ENCODE results near the gene KIAA0825. TPM values are rescaled to one million over a fixed set of nuclear protein-coding genes. Genes with fewer than 3 reads are reported as not detected.

KIAA0825 gene
- total RNA-seq, 1 experiment from 2014 or later, result 1.3 TPM

GRCh38 chr5:94558028-94558427, 60.4 kb downstream of the KIAA0825 start:
- POLR2A ChIA-PET, result no interaction called here
- DNase-seq (ENCODE audit: low spot score) (no peak), ATAC-seq (no peak)
- Mint-ChIP-seq H3K9me3 (peaks cover 21% of the 10 kb centered on the region), H3K4me3 (no peak overlapping the region), H3K27ac (no peak overlapping the region), H3K4me1 (peaks cover 20% of the 10 kb centered on the region), H3K27me3 (ENCODE audit: low read depth) (no peaks in the 10 kb centered on the region), H3K36me3 (peaks cover 3% of the 10 kb centered on the region)
- TF ChIP-seq FOXP1 (CRISPR knock-in tag; IDR thresholded peaks at IDR 0.05; ENCODE audit: borderline replicate concordance) (no peak), NFATC4 (CRISPR knock-in tag; IDR thresholded peaks at IDR 0.05) (no peak), ZNF425 (CRISPR knock-in tag; conservative IDR thresholded peaks at IDR 0.05) (no peak), ZNF671 (CRISPR knock-in tag; IDR thresholded peaks at IDR 0.05) (no peak), ZNF396 (CRISPR knock-in tag; IDR thresholded peaks at IDR 0.05; ENCODE audit: borderline replicate concordance) (no peak), OVOL2 (CRISPR knock-in tag; IDR thresholded peaks at IDR 0.05; ENCODE audit: borderline replicate concordance) (no peak), GRHL2 (CRISPR knock-in tag; IDR thresholded peaks at IDR 0.05; ENCODE audit: insufficient replicate concordance, severe bottlenecking) (no peak), ZNF232 (CRISPR knock-in tag; IDR thresholded peaks at IDR 0.05) (no peak), CREM (CRISPR knock-in tag; IDR thresholded peaks at IDR 0.05) (no peak), JAZF1 (CRISPR knock-in tag; IDR thresholded peaks at IDR 0.05) (no peak), FOXJ3 (CRISPR knock-in tag; IDR thresholded peaks at IDR 0.05; ENCODE audit: borderline replicate concordance) (no peak), ZNF416 (CRISPR knock-in tag; IDR thresholded peaks at IDR 0.05) (no peak), E2F4 (CRISPR knock-in tag; IDR thresholded peaks at IDR 0.05; ENCODE audit: borderline replicate concordance, low read depth) (no peak), ERG (CRISPR knock-in tag; IDR thresholded peaks at IDR 0.05) (no peak), MYBL2 (CRISPR knock-in tag; IDR thresholded peaks at IDR 0.05) (no peak), CREB1 (CRISPR knock-in tag; IDR thresholded peaks at IDR 0.05) (no peak), SOX15 (CRISPR knock-in tag; IDR thresholded peaks at IDR 0.05) (no peak), NR2C2 (CRISPR knock-in tag; IDR thresholded peaks at IDR 0.05) (no peak), MLX (CRISPR knock-in tag; IDR thresholded peaks at IDR 0.05) (no peak)
- CTCF ChIA-PET, result no interaction called here

- CTCF ChIA-PET, result no interaction called here
- Mint-ChIP-seq H3K27me3 (ENCODE audit: low read depth) (no peaks in the 10 kb centered on the region), H3K4me3 (no peak overlapping the region), H3K36me3 (peaks cover 7% of the 10 kb centered on the region), H3K27ac (no peak overlapping the region), H3K9me3 (peaks cover 17% of the 10 kb centered on the region), H3K4me1 (no peaks in the 10 kb centered on the region)
- TF ChIP-seq OVOL2 (CRISPR knock-in tag; IDR thresholded peaks at IDR 0.05; ENCODE audit: borderline replicate concordance) (no peak), ELF4 (CRISPR knock-in tag; IDR thresholded peaks at IDR 0.05; ENCODE audit: low read depth) (no peak), GABPB1 (CRISPR knock-in tag; IDR thresholded peaks at IDR 0.05) (no peak), ZNF138 (CRISPR knock-in tag; conservative IDR thresholded peaks at IDR 0.05) (no peak), HMGA2 (CRISPR knock-in tag; IDR thresholded peaks at IDR 0.05) (no peak), PREB (CRISPR knock-in tag; IDR thresholded peaks at IDR 0.05; ENCODE audit: borderline replicate concordance) (no peak), NR1H2 (CRISPR knock-in tag; IDR thresholded peaks at IDR 0.05) (no peak), ESRRA (CRISPR knock-in tag; IDR thresholded peaks at IDR 0.05; ENCODE audit: borderline replicate concordance) (no peak), ZNF671 (CRISPR knock-in tag; IDR thresholded peaks at IDR 0.05) (no peak), FOXK1 (CRISPR knock-in tag; IDR thresholded peaks at IDR 0.05) (no peak), E2F4 (CRISPR knock-in tag; IDR thresholded peaks at IDR 0.05; ENCODE audit: borderline replicate concordance, low read depth) (no peak), NFE2L1 (CRISPR knock-in tag; IDR thresholded peaks at IDR 0.05) (no peak)
- no peak for ATAC-seq
- DNase-seq (ENCODE audit: low spot score), result no peak
- POLR2A ChIA-PET, result no interaction called here
Measured at GRCh38 chr5:94551858-94552257, 66.5 kb downstream of the KIAA0825 start.
